Vagina (tissue), 2 donors: ENCODE measurements around the gene SLC17A4.

Experiments
- POLR2A ChIP-seq, 2 donors: fragments of 450-650 bp; IDR thresholded peaks; one replicate each; pipeline ENCODE4 v1.6.1; 2017; ENCODE audit warnings: antibody characterized with exemption in 2 of 2, mild to moderate bottlenecking in 2 of 2, moderate library complexity in 2 of 2
- TF ChIP-seq, protein P1 (sequence below), 3 experiments: fragments of 450-650 bp in 2 of 3; fragments of 200-600 bp in 1 of 3; sonication (generic) in 1 of 3; IDR thresholded peaks; one replicate each; pipeline ENCODE4 v1.5.1; 2017 to 2019; ENCODE audit warnings: antibody characterized with exemption in 3 of 3, mild to moderate bottlenecking in 2 of 3, moderate library complexity in 2 of 3

DNA sequence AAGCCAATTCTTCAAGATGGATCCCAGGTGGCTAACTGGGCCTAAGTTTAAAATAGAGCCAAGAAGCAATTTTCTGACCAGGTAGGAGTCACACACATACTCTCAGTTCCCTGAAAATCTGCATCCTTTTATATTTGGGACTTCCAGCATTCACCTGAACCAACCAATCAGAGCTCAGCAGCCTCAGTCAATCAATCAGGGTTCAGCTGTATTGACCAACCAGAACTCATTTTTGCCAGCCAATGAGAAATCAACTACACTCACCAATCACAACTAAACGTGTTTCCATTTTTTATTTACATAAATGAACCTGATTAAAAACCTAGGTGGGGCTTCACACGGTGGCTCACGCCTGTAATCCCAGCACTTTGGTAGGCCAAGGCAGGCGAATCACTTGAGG is 37.5 kb downstream of the SLC17A4 start:
- TF ChIP-seq POLR2A (IDR thresholded peaks at IDR 0.05) = no peak
- TF ChIP-seq, protein P1, sequence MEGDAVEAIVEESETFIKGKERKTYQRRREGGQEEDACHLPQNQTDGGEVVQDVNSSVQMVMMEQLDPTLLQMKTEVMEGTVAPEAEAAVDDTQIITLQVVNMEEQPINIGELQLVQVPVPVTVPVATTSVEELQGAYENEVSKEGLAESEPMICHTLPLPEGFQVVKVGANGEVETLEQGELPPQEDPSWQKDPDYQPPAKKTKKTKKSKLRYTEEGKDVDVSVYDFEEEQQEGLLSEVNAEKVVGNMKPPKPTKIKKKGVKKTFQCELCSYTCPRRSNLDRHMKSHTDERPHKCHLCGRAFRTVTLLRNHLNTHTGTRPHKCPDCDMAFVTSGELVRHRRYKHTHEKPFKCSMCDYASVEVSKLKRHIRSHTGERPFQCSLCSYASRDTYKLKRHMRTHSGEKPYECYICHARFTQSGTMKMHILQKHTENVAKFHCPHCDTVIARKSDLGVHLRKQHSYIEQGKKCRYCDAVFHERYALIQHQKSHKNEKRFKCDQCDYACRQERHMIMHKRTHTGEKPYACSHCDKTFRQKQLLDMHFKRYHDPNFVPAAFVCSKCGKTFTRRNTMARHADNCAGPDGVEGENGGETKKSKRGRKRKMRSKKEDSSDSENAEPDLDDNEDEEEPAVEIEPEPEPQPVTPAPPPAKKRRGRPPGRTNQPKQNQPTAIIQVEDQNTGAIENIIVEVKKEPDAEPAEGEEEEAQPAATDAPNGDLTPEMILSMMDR (IDR thresholded peaks at IDR 0.05) = no peak
